Measurements from ENCODE around the gene PLEKHG1.

GRCh38 chr6:150588888-150589499, 10.7 kb upstream of the PLEKHG1 start:
- TF ChIP-seq CTCF (IDR thresholded peaks at IDR 0.05; ENCODE audit: low read length) (no peak), EZH2 (IDR thresholded peaks at IDR 0.05; ENCODE audit: borderline replicate concordance, low read length) (no peak)
